Retina (tissue), 1 donor: ENCODE measurements around the gene RD3L.
"Not testable (repeated sequence)": the region's sequence is repeated elsewhere in the genome, so short reads cannot be mapped to it uniquely, and the experiment has no call there.

Experiments
- DNase-seq: peaks from one replicate; pipeline ENCODE4 v3.0.0-alpha.2; 2016

Gene RD3L

GRCh38 chr14:103927566-103927965, 14.8 kb downstream of the RD3L start:
- DNase-seq = no peak

GRCh38 chr14:103925316-103925715, 17.0 kb downstream of the RD3L start:
- no peak for DNase-seq

GRCh38 chr14:103923863-103924262, 18.5 kb downstream of the RD3L start:
- DNase-seq = peak; percentile 31

- DNase-seq = not testable (repeated sequence)
These were observed 20.5 kb downstream of the RD3L start for GRCh38 chr14:103921855-103922200.

- peak; percentile 97 for DNase-seq
These were observed 21.1 kb downstream of the RD3L start for GRCh38 chr14:103920981-103921854.

- DNase-seq = no peak
These were observed 25.6 kb downstream of the RD3L start for GRCh38 chr14:103916636-103917262.

GRCh38 chr14:103915616-103916015, 26.7 kb downstream of the RD3L start:
- no peak for DNase-seq

GRCh38 chr14:103910984-103911383, 31.3 kb downstream of the RD3L start:
- no peak for DNase-seq

- peak; percentile 77 for DNase-seq
These were observed 31.9 kb downstream of the RD3L start for GRCh38 chr14:103910262-103910935.

GRCh38 chr14:103909531-103910261, 32.6 kb downstream of the RD3L start:
- DNase-seq = no peak

GRCh38 chr14:103908580-103908979, 33.7 kb downstream of the RD3L start:
- DNase-seq = no peak

GRCh38 chr14:103905842-103906456, 36.4 kb downstream of the RD3L start:
- peak; percentile 60 for DNase-seq

- no peak for DNase-seq
These were observed 37.7 kb downstream of the RD3L start for GRCh38 chr14:103904493-103905107.

- DNase-seq = no peak
These were observed 42.5 kb downstream of the RD3L start for GRCh38 chr14:103899833-103900232.

- no peak for DNase-seq
These were observed 43.0 kb downstream of the RD3L start for GRCh38 chr14:103899316-103899715.

GRCh38 chr14:103898711-103899110, 43.6 kb downstream of the RD3L start:
- DNase-seq = no peak

GRCh38 chr14:103898204-103898603, 44.1 kb downstream of the RD3L start:
- no peak for DNase-seq

GRCh38 chr14:103897075-103897947, 45.0 kb downstream of the RD3L start:
- DNase-seq = no peak

- no peak for DNase-seq
These were observed 45.8 kb downstream of the RD3L start for GRCh38 chr14:103896578-103896977.

- DNase-seq = no peak
These were observed 47.6 kb downstream of the RD3L start for GRCh38 chr14:103894723-103895059.

- no peak for DNase-seq
These were observed 48.2 kb downstream of the RD3L start for GRCh38 chr14:103894034-103894722.
